CD4-positive, alpha-beta T cell treated with Interferon gamma for 1 hour (primary cell): ENCODE measurements around the gene ACP2.

ENCODE experiments used
- DNase-seq: peaks from one replicate; pipeline ENCODE4 v3.0.0-alpha.2; 2020

The ACP2 gene

GRCh38 chr11:47268448-47269001 is 19.9 kb upstream of the ACP2 start:
- DNase-seq, result no peak

DNA sequence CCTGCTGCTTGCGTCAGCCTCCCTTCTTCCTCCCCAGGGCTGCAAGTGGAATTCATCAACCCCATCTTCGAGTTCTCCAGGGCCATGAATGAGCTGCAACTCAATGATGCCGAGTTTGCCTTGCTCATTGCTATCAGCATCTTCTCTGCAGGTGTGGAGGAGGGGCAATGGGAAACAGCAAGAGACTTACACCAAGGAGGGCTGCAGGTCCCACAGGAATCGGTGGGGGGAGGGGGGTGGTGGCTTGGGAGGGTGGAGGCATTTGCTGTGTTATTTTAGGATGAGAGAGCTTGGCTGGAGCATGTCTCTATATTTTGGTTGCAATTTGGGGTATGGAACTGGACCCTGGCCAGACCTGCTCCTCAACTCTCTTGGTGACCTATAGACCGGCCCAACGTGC is 19.3 kb upstream of the ACP2 start:
- no peak for DNase-seq

GRCh38 chr11:47264521-47264920 is 15.9 kb upstream of the ACP2 start:
- no peak for DNase-seq

DNA sequence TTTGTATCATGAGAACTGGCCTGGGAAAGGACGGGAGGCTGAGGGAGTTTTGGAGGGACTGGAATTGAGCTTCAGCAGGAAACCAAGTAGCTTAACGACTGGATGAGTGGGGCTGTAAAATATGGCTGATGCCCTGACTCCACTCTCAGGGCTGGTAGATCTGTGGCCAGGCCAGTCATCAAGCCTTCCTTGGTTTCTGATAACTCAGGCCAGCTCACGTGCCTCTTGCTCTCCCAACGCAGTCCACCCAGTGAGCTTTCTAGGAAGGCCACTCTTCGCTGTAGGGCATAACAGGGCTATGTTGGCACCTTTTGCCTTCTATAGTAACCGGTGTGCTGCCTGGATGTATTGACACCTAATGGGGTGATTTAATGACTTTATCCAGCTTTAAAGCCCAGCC is 15.5 kb upstream of the ACP2 start:
- DNase-seq, result no peak

- DNase-seq, result no peak
Observed at GRCh38 chr11:47261291-47261800, 12.7 kb upstream of the ACP2 start.

DNA sequence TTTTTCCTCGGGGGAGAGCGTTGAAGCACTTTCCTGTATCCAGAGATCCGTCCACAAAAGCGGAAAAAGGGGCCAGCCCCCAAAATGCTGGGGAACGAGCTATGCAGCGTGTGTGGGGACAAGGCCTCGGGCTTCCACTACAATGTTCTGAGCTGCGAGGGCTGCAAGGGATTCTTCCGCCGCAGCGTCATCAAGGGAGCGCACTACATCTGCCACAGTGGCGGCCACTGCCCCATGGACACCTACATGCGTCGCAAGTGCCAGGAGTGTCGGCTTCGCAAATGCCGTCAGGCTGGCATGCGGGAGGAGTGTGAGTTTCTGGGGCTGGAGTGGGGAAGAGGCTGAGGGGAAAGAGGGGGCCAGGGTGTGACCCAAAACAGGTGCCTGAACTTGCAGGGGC is 11.8 kb upstream of the ACP2 start:
- no peak for DNase-seq

DNA sequence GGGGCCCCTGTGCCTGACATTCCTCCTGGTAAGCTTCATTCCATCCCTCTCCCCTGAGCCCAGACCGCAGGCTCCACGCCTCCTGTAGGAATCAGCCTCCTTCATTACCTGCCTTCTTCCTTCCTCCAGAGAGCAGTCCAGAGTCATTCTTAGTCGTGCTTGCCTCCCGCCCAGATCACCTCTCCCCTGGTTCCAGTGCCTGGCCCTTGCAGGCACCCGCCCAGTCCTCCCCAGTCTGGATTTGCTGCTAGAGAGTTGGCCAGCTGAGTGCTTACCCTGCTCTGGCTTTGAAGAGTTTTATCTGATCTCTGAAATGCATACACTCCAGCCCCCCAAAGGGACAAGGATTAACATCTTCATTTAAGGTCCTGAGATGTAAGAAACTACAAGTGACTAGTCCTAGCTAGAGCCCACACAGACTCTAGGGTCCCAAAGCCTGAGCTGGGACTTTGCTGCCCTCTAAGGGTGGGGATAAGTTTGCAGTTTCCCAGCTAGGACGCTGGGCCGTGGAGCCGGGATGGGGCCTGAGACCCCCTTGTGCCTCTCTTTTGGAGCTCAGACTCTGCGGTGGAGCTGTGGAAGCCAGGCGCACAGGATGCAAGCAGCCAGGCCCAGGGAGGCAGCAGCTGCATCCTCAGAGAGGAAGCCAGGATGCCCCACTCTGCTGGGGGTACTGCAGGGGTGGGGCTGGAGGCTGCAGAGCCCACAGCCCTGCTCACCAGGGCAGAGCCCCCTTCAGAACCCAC is 10.8 kb upstream of the ACP2 start:
- peak; percentile 22 for DNase-seq

DNA sequence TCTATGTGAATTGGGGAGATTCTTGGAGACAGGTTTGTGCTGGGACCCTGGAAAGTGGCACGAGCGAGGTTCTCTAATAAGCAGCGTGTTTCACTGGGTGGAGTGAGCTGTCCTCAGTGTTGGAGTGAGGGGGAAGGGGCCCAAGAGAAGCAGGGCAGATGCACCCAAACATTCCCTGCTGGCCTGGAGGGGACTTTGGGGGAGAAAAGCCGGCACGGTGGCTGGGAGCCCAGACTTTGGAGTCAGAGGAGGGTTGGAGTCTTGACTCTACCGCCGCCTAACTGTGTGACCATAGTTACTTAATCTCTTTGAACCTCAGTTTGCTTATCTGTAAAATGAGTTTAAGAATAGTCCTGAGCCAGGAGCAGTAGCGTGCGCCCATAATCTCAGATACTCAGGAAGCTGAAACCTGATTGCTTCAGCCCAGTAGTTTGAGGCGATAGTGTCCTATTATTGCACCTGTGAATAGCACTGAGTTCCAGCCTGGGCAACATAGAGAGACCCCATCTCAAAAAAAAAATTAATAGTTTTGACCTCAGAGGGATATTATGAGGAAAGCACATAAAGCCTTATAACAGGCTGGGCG is 9.8 kb upstream of the ACP2 start:
- no peak for DNase-seq

- DNase-seq, result peak; percentile 7
Observed at GRCh38 chr11:47257517-47258316, 9.1 kb upstream of the ACP2 start, which contains the start of gene NR1H3. Gene NR1H3, plus strand, starts transcription at chr11:47257996. Its CDS starts 1,221 bp downstream, at chr11:47259217.

DNA sequence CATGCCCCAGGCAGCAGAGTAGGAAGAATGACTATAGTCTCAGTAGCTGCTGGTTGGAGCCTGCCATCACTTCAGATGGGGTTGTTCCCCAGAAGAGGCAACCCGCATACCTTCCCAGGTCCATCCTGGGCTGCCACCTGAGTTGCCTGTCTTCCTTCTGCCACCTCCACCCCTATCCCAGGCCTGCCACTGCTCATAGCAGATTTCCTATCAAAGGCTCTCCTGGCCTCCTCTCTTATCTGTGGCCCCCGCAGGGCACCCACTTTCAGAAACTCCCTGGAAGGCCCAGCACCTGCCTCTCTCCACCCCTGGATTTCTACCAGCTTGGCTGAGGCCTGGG is 8.5 kb upstream of the ACP2 start:
- DNase-seq, result no peak

GRCh38 chr11:47256374-47256773 is 7.8 kb upstream of the ACP2 start:
- DNase-seq, result no peak

GRCh38 chr11:47254386-47254785 is 5.8 kb upstream of the ACP2 start:
- DNase-seq, result peak; percentile 8

DNA sequence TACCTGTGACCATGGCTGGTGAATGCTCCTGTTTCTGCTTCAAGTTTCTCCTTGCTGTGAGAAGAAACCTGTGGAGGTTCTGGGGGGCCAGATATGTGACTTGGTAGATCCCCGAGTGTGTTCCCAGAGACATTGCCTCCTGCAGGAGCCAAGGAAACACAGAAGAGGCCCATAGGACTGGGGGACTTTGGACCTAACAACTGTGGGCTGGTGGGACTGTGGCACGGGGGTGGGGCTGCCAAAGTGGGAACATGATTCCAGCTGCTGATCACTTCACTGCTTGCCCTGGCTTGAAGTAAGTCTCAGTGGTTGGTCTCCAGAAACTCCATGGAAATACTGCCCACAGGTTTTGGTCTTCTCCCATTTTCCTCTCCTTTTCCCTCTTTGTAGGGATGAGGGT is 5.0 kb upstream of the ACP2 start:
- no peak for DNase-seq

DNA sequence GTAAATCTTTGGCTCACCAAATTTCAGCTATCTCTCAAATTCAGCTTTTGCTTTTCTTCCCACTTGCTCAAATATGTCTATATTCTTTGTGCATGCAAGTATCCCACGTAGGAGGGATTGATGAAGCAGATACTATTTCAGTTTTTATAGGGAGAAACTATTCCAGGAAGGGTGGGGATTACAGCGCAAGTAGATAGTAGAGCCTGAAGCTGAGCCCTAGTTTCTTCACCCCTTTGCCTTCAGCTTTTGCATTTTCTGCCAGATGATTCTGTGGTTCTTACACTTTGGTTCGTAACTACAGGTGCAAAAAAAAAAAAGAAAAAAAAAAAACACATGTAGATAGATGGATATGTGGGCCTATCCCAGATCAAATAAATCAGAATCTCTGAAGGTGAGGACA is 3.1 kb upstream of the ACP2 start:
- no peak for DNase-seq

GRCh38 chr11:47249378-47249715 is 733 bp upstream of the ACP2 start:
- no peak for DNase-seq

- no peak for DNase-seq
Observed at GRCh38 chr11:47248304-47248663, 330 bp downstream of the ACP2 start.

DNA sequence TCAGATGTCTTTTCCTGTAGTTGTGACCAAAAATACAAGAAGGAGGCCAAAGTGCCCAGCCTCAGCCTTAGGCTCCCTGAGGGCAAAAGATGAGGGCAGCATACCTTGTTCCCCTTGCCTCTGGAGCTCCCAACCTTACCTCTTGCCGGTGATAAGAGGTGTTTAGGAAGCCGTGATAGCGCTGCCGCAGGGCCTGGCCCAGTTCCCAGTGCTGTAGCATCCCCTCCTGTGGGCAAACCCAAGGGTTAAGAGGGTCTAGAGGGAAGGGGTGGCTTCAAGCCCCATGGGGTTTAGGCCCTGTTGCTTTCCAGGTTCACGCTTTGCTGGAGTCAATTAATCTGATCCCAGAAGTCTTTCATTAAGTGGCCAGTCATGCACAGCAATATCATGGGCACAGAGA is 1.1 kb downstream of the ACP2 start:
- no peak for DNase-seq

DNA sequence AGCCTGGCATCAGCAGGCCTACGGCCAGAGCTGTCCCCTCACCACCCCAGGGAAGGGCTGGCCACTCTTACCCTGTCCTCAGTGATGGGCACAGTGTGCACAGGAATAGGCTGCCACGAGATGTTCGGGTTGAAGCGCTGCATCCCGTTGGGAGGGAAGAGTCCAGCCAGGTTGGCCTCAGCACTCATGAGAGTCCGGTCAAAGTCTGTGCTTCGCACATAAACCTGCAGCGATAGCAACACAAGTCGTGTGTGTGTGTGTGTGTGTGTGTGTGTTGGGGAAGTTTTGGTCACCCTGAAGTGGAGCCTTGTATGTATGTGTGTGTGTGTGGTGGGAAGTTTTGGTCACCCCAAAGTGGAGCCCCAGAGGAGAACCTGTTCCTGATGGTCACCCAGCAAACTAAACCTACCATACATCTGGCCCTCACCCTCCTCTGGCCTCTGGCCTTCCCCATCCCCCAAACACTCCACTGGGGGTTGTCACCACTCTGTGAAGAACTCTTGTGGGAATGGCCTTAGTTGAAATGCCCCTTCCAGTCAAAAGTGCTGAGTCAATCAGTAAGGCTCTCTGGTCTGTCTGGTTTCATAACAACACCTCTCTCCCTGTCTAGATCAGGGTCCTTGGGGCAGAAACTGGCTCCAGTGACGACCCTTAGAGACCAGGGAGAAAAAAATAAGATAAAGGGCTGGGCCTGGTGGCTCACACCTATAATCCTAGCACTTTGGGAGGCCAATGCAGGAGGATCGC is 2.8 kb downstream of the ACP2 start:
- DNase-seq, result no peak

- peak; percentile 32 for DNase-seq
Observed at GRCh38 chr11:47244448-47245350, 3.9 kb downstream of the ACP2 start.

GRCh38 chr11:47243454-47243853 is 5.2 kb downstream of the ACP2 start:
- DNase-seq, result no peak

GRCh38 chr11:47242596-47243192 is 5.9 kb downstream of the ACP2 start:
- no peak for DNase-seq
